BJ (cell line): Measurements from ENCODE around the gene HINT1. TPM values are rescaled to one million over a fixed set of nuclear protein-coding genes. Genes with fewer than 3 reads are reported as not detected.

Experiments
- CTCF ChIA-PET: fragments of 350-600 bp; formaldehyde crosslinking; extraction: SDS; loops from one replicate; lab custom pipeline; 2021; ENCODE audit warnings: antibody characterized with exemption, inconsistent platforms; lab: Yijun Ruan, JAX
- POLR2A ChIA-PET: fragments of 300-600 bp; sonication (Branson Sonifier 250); formaldehyde crosslinking; extraction: SDS; loops from one replicate; lab custom pipeline; 2021; ENCODE audit warnings: antibody characterized with exemption; lab: Charles Lee
- DNase-seq: peaks from one replicate; pipeline ENCODE4 v3.0.0-alpha.2; 2011; ENCODE audit warnings: low read depth
- H3K27me3 ChIP-seq: 2 replicates; pipeline ENCODE4 v1.6.0; 2011; ENCODE audit warnings: low read length; ENCODE audit not compliant: control insufficient read depth, insufficient read depth
- H3K36me3 ChIP-seq: 2 replicates; pipeline ENCODE4 v1.5.1; 2011; ENCODE audit warnings: low read length; ENCODE audit not compliant: control insufficient read depth, insufficient read depth
- H3K4me3 ChIP-seq: 2 replicates; pipeline ENCODE4 v1.5.1; 2011; ENCODE audit warnings: low read depth, mild to moderate bottlenecking, control low read depth, low read length
- CTCF ChIP-seq: IDR thresholded peaks from 2 replicates; pipeline ENCODE4 v1.5.1; 2011; ENCODE audit warnings: low read depth, mild to moderate bottlenecking, control low read depth, inconsistent platforms, low read length, moderate library complexity; ENCODE audit not compliant: insufficient read depth
- polyA plus RNA-seq: library from polyadenylated mRNA; depleted of rRNA; stranded (reverse); fragments of >200 nt; gene quantifications from 2 replicates; pipeline ENCODE4 v1.2.3, GENCODE V29; 2011

Gene HINT1
- polyA plus RNA-seq, 1 experiment: 335 TPM

DNA sequence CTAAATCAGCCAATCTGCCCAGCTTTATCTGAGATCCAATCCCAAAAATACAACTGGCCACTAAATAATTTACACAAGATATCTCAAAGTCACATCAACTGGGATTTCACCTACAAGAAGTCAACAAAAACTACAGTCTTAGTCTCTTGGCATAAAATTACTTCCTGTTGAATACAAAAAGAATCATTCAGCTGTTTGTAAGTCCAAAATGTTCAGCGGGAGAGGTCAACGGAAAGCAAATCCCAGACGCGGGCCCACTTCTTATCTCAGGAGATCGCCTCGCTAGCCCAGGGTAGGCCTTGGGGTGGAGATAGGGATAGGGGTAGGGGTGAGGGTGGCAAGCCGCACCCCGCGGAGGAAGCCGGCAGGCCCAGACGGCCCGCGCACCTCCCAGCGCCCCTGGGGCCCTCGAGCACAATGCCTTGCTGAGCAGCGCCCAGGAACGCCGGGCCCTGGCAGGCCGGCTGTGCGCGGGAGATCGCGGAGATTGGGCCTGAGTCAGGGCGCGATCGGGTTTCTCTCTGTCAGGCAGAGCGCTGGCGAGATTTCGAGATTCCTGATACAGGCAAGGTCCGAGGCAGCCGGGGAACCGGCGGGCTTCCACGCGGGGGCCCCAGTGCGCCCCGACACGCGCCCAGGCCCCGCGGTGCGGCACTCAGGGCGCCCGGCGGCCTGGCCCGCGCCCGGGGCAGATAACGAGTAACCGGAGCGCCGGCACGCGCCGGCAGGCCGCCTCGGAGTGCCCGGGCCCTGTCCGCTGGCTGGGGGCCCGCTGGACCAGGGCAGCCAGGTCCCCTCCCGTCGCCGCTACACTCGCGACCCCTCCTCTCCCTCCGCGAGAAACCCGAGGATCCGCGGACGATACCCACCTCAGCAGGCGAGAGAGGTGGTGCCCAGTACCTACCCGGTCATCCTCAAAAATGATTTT is 601 bp downstream of the HINT1 start:
- POLR2A ChIA-PET: no interaction called here
- Histone ChIP-seq H3K4me3 (peak overlapping the region; percentile 63), H3K36me3 (no peaks in the 10 kb centered on the region; the same call in 1 of the 2 replicates), H3K27me3 (no peaks in the 10 kb centered on the region)
- CTCF ChIA-PET: interaction anchor here (1.0 to 1.4 kb wide), 4 partner anchors 218 to 304 kb away, joined by 3 to 5 read pairs (median 3); no protein-coding TSS in a partner anchor
- no peak for TF ChIP-seq CTCF
- DNase-seq: no peak

GRCh38 chr5:131163276-131164119 is 1.6 kb downstream of the HINT1 start:
- POLR2A ChIA-PET: no interaction called here
- CTCF ChIA-PET: interaction anchor here (0.6 to 1.4 kb wide), 5 partner anchors 35 to 227 kb away, joined by 3 to 5 read pairs (median 3); no protein-coding TSS in a partner anchor
- peak overlapping the region; percentile 63 for H3K4me3 ChIP-seq
- TF ChIP-seq CTCF: no peak
- DNase-seq: no peak
- H3K27me3 ChIP-seq: no peaks in the 10 kb centered on the region
- no peaks in the 10 kb centered on the region; the same call in 1 of the 2 replicates for H3K36me3 ChIP-seq

DNA sequence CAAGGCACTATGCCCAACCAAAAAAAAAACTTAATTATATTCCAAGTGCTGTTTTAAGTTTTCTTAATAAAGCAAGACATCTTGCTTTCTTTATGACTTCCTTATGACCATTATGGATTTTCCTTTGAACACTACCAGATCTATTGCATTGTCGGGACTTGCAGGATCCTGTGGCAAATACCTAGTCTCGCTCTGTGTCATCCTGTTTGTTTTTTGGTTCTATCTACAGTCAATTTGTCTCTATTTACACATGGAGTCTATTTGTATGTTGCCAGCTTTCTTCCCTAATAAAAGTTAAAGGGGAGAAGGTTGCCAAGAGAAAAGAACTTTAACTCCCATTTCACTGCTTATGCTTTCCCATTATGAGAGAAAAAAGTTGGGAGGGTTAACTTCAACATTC is 4.9 kb downstream of the HINT1 start:
- Histone ChIP-seq H3K4me3 (no peak overlapping the region), H3K27me3 (no peaks in the 10 kb centered on the region), H3K36me3 (no peaks in the 10 kb centered on the region; the same call in 1 of the 2 replicates)
- DNase-seq: no peak
- ChIA-PET CTCF (interaction anchor here (1.0 to 1.8 kb wide), 2 partner anchors 8 to 105 kb away, joined by 3 read pairs; no protein-coding TSS in a partner anchor), POLR2A (no interaction called here)
- TF ChIP-seq CTCF: no peak

DNA sequence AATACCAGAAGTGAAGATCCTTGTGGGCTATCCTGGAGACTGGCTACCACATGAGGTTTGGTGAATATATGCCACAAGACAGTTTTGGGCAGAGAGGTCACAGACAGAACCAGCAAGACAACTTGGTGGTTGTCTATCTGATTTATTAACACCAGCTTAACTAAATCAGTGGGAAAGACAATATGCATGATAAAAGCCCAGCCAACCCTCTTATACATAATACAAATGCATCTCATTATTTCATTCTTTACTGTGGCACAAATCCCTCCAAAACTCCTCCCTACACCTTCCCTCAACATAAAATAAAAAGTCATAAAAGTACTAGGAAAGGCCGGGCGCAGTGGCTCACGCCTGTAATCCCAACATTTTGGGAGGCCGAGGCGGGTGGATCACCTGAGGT is 8.1 kb downstream of the HINT1 start:
- TF ChIP-seq CTCF: no peak
- H3K36me3 ChIP-seq: no peaks in the 10 kb centered on the region
- H3K4me3 ChIP-seq: no peak overlapping the region
- H3K27me3 ChIP-seq: no peaks in the 10 kb centered on the region
- no peak for DNase-seq
- ChIA-PET POLR2A (no interaction called here), CTCF (no interaction called here)

GRCh38 chr5:131156385-131156784 is 8.7 kb downstream of the HINT1 start:
- ChIA-PET CTCF (no interaction called here), POLR2A (no interaction called here)
- no peak for DNase-seq
- H3K4me3 ChIP-seq: no peak overlapping the region
- no peak for TF ChIP-seq CTCF
- no peaks in the 10 kb centered on the region for H3K36me3 ChIP-seq
- no peaks in the 10 kb centered on the region for H3K27me3 ChIP-seq
